ENCODE data around the gene PLOD3.

The PLOD3 gene

DNA sequence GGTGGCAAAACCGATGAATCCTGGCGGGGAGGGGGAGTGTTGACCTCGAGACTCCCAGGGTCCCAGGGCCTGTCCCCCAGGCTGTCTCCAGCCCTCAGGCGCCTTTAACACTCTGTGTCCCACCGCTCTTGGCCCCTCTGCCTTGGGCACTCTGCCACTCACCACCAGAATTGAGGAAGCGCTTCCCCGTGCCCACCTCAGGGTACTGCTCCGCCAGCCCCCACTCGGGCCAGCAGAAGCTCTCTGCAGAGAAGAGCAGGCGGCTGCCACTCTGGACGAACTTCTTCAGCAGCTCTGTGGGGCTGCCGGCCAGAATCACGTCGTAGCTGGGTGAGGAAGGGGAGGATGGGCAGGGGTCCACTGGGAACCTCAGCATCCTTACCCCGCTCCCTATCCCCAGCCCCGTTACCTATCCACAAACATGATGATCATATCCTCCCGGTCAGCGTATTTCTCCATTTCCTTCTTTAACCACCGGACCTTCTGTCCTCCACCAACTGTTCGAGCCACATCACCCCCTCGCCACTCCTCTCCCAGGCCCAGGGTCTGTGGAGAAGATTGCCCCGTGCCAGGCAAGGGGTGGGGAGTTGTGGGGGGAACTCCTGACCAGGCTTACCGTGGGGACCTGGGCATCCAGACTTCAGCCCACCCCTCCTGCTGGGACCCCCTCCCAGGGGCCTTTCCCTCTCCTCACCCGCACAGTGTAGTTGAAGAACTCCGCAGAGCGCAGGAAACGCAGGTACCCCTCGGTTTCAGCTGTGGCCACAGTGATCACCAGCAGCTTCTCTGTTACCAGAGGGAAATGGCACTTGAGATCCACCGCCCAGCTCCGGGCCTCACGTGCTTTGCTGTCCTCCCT is 1.2 kb downstream of the PLOD3 start:
- Histone ChIP-seq H3K9ac (ENCODE audit: low read length) (peak overlapping the region; percentile 82; the same call in 1 of the 2 replicates), H3F3A (ENCODE audit: insufficient read depth, low read length) (no peaks in the 10 kb centered on the region), H3K27me3 (ENCODE audit: insufficient read depth, low read length) (no peaks in the 10 kb centered on the region), H3K4me1 (ENCODE audit: insufficient read depth, low read length, severe bottlenecking) (peaks cover 31% of the 10 kb centered on the region), H3K9me2 (ENCODE audit: low read depth, low read length) (no peaks in the 10 kb centered on the region), H3K4me2 (ENCODE audit: low read length) (peak overlapping the region; percentile 97), H3K27ac (ENCODE audit: low read depth, low read length, poor library complexity, severe bottlenecking) (no peak overlapping the region), H3K79me2 (ENCODE audit: insufficient read depth, low read length) (no peaks in the 10 kb centered on the region; the same call in 1 of the 2 replicates), H2AFZ (ENCODE audit: low read length) (no peak overlapping the region), H3K36me3 (ENCODE audit: insufficient read depth, low read length) (no peaks in the 10 kb centered on the region), H3K4me3 (ENCODE audit: low read depth, low read length, poor library complexity, severe bottlenecking) (peak overlapping the region; percentile 85), H4K20me1 (ENCODE audit: insufficient read depth, low read length) (no peaks in the 10 kb centered on the region), H3K9me3 (ENCODE audit: low read length) (no peaks in the 10 kb centered on the region)
- no peak for TF ChIP-seq CTCF (IDR thresholded peaks at IDR 0.05; ENCODE audit: low read length)
- TF ChIP-seq EZH2 (IDR thresholded peaks at IDR 0.05; ENCODE audit: borderline replicate concordance, low read length), result no peak

- Histone ChIP-seq H3K4me2 (ENCODE audit: low read length) (no peak overlapping the region), H3K27ac (ENCODE audit: low read depth, low read length, poor library complexity, severe bottlenecking) (no peak overlapping the region), H3K4me1 (ENCODE audit: insufficient read depth, low read length, severe bottlenecking) (peaks cover 14% of the 10 kb centered on the region), H3K79me2 (ENCODE audit: insufficient read depth, low read length) (no peaks in the 10 kb centered on the region), H2AFZ (ENCODE audit: low read length) (no peak overlapping the region), H3F3A (ENCODE audit: insufficient read depth, low read length) (no peaks in the 10 kb centered on the region), H3K27me3 (ENCODE audit: insufficient read depth, low read length) (no peaks in the 10 kb centered on the region), H3K9ac (ENCODE audit: low read length) (no peak overlapping the region), H3K9me2 (ENCODE audit: low read depth, low read length) (no peaks in the 10 kb centered on the region), H3K4me3 (ENCODE audit: low read depth, low read length, poor library complexity, severe bottlenecking) (no peak overlapping the region), H3K9me3 (ENCODE audit: low read length) (no peaks in the 10 kb centered on the region), H3K36me3 (ENCODE audit: insufficient read depth, low read length) (no peaks in the 10 kb centered on the region), H4K20me1 (ENCODE audit: insufficient read depth, low read length) (no peaks in the 10 kb centered on the region)
- TF ChIP-seq CTCF (IDR thresholded peaks at IDR 0.05; ENCODE audit: low read length) (peak; percentile 16; the same call in 1 of the 2 replicates), EZH2 (IDR thresholded peaks at IDR 0.05; ENCODE audit: borderline replicate concordance, low read length) (no peak)
Observed at GRCh38 chr7:101212014-101212413, 5.4 kb downstream of the PLOD3 start.

GRCh38 chr7:101211501-101211900 is 5.9 kb downstream of the PLOD3 start:
- Histone ChIP-seq H3K9ac (ENCODE audit: low read length) (no peak overlapping the region), H3K4me3 (ENCODE audit: low read depth, low read length, poor library complexity, severe bottlenecking) (no peak overlapping the region), H3K9me2 (ENCODE audit: low read depth, low read length) (no peaks in the 10 kb centered on the region), H3K4me1 (ENCODE audit: insufficient read depth, low read length, severe bottlenecking) (peaks cover 9% of the 10 kb centered on the region), H3K27me3 (ENCODE audit: insufficient read depth, low read length) (no peaks in the 10 kb centered on the region), H3K36me3 (ENCODE audit: insufficient read depth, low read length) (no peaks in the 10 kb centered on the region), H3K79me2 (ENCODE audit: insufficient read depth, low read length) (no peaks in the 10 kb centered on the region), H4K20me1 (ENCODE audit: insufficient read depth, low read length) (no peaks in the 10 kb centered on the region), H3K9me3 (ENCODE audit: low read length) (no peaks in the 10 kb centered on the region), H2AFZ (ENCODE audit: low read length) (no peak overlapping the region), H3F3A (ENCODE audit: insufficient read depth, low read length) (no peaks in the 10 kb centered on the region), H3K4me2 (ENCODE audit: low read length) (no peak overlapping the region), H3K27ac (ENCODE audit: low read depth, low read length, poor library complexity, severe bottlenecking) (no peak overlapping the region)
- TF ChIP-seq EZH2 (IDR thresholded peaks at IDR 0.05; ENCODE audit: borderline replicate concordance, low read length) (no peak), CTCF (IDR thresholded peaks at IDR 0.05; ENCODE audit: low read length) (no peak)
